ENCODE results near the gene PRKAG2. TPM values are rescaled to one million over a fixed set of nuclear protein-coding genes. Genes with fewer than 3 reads are reported as not detected.

Gene PRKAG2
- total RNA-seq, 2 experiments from 2014 or later = 18.4 to 29.9 TPM

- Mint-ChIP-seq H3K27me3 (no peaks in the 10 kb centered on the region), H3K36me3 (no peaks in the 10 kb centered on the region), H3K4me1 (no peaks in the 10 kb centered on the region), H3K9me3 (ENCODE audit: low read depth) (no peaks in the 10 kb centered on the region), H3K27ac (no peak overlapping the region), H3K4me3 (no peak overlapping the region)
- ATAC-seq (no peak), DNase-seq (no peak)
- CTCF ChIA-PET = no interaction called here
These were observed 177.6 kb downstream of the PRKAG2 start for GRCh38 chr7:151699147-151699927.

GRCh38 chr7:151697942-151698341, 179.0 kb downstream of the PRKAG2 start:
- ATAC-seq (no peak), DNase-seq (no peak)
- Mint-ChIP-seq H3K36me3 (no peaks in the 10 kb centered on the region), H3K27ac (no peak overlapping the region), H3K4me3 (no peak overlapping the region), H3K9me3 (ENCODE audit: low read depth) (no peaks in the 10 kb centered on the region), H3K27me3 (no peaks in the 10 kb centered on the region), H3K4me1 (no peaks in the 10 kb centered on the region)
- CTCF ChIA-PET = interaction anchor here (1.6 kb wide), 1 partner anchor 59 kb away, joined by 3 read pairs; no protein-coding TSS in a partner anchor

GRCh38 chr7:151697515-151697895, 179.4 kb downstream of the PRKAG2 start:
- Mint-ChIP-seq H3K27me3 (no peaks in the 10 kb centered on the region), H3K4me3 (no peak overlapping the region), H3K36me3 (no peaks in the 10 kb centered on the region), H3K27ac (no peak overlapping the region), H3K9me3 (ENCODE audit: low read depth) (no peaks in the 10 kb centered on the region), H3K4me1 (no peaks in the 10 kb centered on the region)
- DNase-seq (no peak), ATAC-seq (no peak)
- CTCF ChIA-PET = interaction anchor here (1.6 kb wide), 1 partner anchor 59 kb away, joined by 3 read pairs; no protein-coding TSS in a partner anchor

GRCh38 chr7:151696721-151697514, 180.0 kb downstream of the PRKAG2 start:
- no peaks in the 10 kb centered on the region for H3K36me3 Mint-ChIP-seq
- H3K27ac Mint-ChIP-seq = no peak overlapping the region
- no peaks in the 10 kb centered on the region for H3K9me3 Mint-ChIP-seq (ENCODE audit: low read depth)
- H3K4me1 Mint-ChIP-seq = no peaks in the 10 kb centered on the region
- no peak for ATAC-seq
- H3K4me3 Mint-ChIP-seq = no peak overlapping the region
- no peak for DNase-seq
- no peaks in the 10 kb centered on the region for H3K27me3 Mint-ChIP-seq
- CTCF ChIA-PET = interaction anchor here (1.6 kb wide), 1 partner anchor 60 kb away, joined by 3 read pairs; no protein-coding TSS in a partner anchor

- CTCF ChIA-PET = no interaction called here
- ATAC-seq (no peak), DNase-seq (no peak)
- Mint-ChIP-seq H3K9me3 (ENCODE audit: low read depth) (no peaks in the 10 kb centered on the region), H3K27ac (no peak overlapping the region), H3K27me3 (no peaks in the 10 kb centered on the region), H3K4me3 (no peak overlapping the region), H3K4me1 (no peaks in the 10 kb centered on the region), H3K36me3 (no peaks in the 10 kb centered on the region)
These were observed 180.9 kb downstream of the PRKAG2 start for GRCh38 chr7:151695951-151696541.

- H3K4me3 Mint-ChIP-seq = no peak overlapping the region
- DNase-seq (no peak), ATAC-seq (no peak)
- no peak overlapping the region for H3K27ac Mint-ChIP-seq
- no peaks in the 10 kb centered on the region for H3K27me3 Mint-ChIP-seq
- CTCF ChIA-PET = no interaction called here
- H3K9me3 Mint-ChIP-seq (ENCODE audit: low read depth) = no peaks in the 10 kb centered on the region
- H3K4me1 Mint-ChIP-seq = no peaks in the 10 kb centered on the region
- H3K36me3 Mint-ChIP-seq = no peaks in the 10 kb centered on the region
These were observed 181.9 kb downstream of the PRKAG2 start for GRCh38 chr7:151694828-151695580.

GRCh38 chr7:151694441-151694827, 182.5 kb downstream of the PRKAG2 start:
- no peak overlapping the region for H3K27ac Mint-ChIP-seq
- CTCF ChIA-PET = no interaction called here
- ATAC-seq (no peak), DNase-seq (no peak)
- no peaks in the 10 kb centered on the region for H3K27me3 Mint-ChIP-seq
- H3K9me3 Mint-ChIP-seq (ENCODE audit: low read depth) = no peaks in the 10 kb centered on the region
- H3K4me3 Mint-ChIP-seq = no peak overlapping the region
- H3K36me3 Mint-ChIP-seq = no peaks in the 10 kb centered on the region
- no peaks in the 10 kb centered on the region for H3K4me1 Mint-ChIP-seq

- no peaks in the 10 kb centered on the region for H3K27me3 Mint-ChIP-seq
- CTCF ChIA-PET = no interaction called here
- DNase-seq (no peak), ATAC-seq (no peak)
- no peak overlapping the region for H3K4me3 Mint-ChIP-seq
- H3K4me1 Mint-ChIP-seq = peaks cover 2% of the 10 kb centered on the region
- no peaks in the 10 kb centered on the region for H3K9me3 Mint-ChIP-seq (ENCODE audit: low read depth)
- H3K36me3 Mint-ChIP-seq = no peaks in the 10 kb centered on the region
- H3K27ac Mint-ChIP-seq = no peak overlapping the region
These were observed 183.8 kb downstream of the PRKAG2 start for GRCh38 chr7:151693140-151693539.

GRCh38 chr7:151692721-151693120, 184.2 kb downstream of the PRKAG2 start:
- DNase-seq (no peak), ATAC-seq (no peak)
- CTCF ChIA-PET = no interaction called here
- H3K4me3 Mint-ChIP-seq = no peak overlapping the region
- no peaks in the 10 kb centered on the region for H3K36me3 Mint-ChIP-seq
- H3K27ac Mint-ChIP-seq = no peak overlapping the region
- peaks cover 2% of the 10 kb centered on the region for H3K4me1 Mint-ChIP-seq
- no peaks in the 10 kb centered on the region for H3K27me3 Mint-ChIP-seq
- no peaks in the 10 kb centered on the region for H3K9me3 Mint-ChIP-seq (ENCODE audit: low read depth)

- DNase-seq = no peak
- H3K36me3 Mint-ChIP-seq = no peaks in the 10 kb centered on the region
- H3K4me3 Mint-ChIP-seq = no peak overlapping the region
- H3K9me3 Mint-ChIP-seq (ENCODE audit: low read depth) = no peaks in the 10 kb centered on the region
- no peak for ATAC-seq
- CTCF ChIA-PET = no interaction called here
- H3K27me3 Mint-ChIP-seq = no peaks in the 10 kb centered on the region
- H3K4me1 Mint-ChIP-seq = peaks cover 2% of the 10 kb centered on the region
- no peak overlapping the region for H3K27ac Mint-ChIP-seq
These were observed 185.5 kb downstream of the PRKAG2 start for GRCh38 chr7:151691449-151691848.

GRCh38 chr7:151690606-151691005, 186.3 kb downstream of the PRKAG2 start:
- Mint-ChIP-seq H3K4me1 (peaks cover 2% of the 10 kb centered on the region), H3K9me3 (ENCODE audit: low read depth) (no peaks in the 10 kb centered on the region), H3K4me3 (no peak overlapping the region), H3K36me3 (no peaks in the 10 kb centered on the region), H3K27ac (no peak overlapping the region), H3K27me3 (no peaks in the 10 kb centered on the region)
- no peak for DNase-seq
- no peak for ATAC-seq
- CTCF ChIA-PET = no interaction called here

- no peaks in the 10 kb centered on the region for H3K27me3 Mint-ChIP-seq
- H3K9me3 Mint-ChIP-seq (ENCODE audit: low read depth) = no peaks in the 10 kb centered on the region
- ATAC-seq (no peak), DNase-seq (no peak)
- CTCF ChIA-PET = no interaction called here
- peaks cover 2% of the 10 kb centered on the region for H3K4me1 Mint-ChIP-seq
- no peaks in the 10 kb centered on the region for H3K36me3 Mint-ChIP-seq
- H3K4me3 Mint-ChIP-seq = no peak overlapping the region
- H3K27ac Mint-ChIP-seq = no peak overlapping the region
These were observed 187.5 kb downstream of the PRKAG2 start for GRCh38 chr7:151689196-151689971.
